GM13977 (cell line): Measurements from ENCODE around the gene MAML3.

Experiments
- DNase-seq: peaks from one replicate; pipeline ENCODE4 v3.0.0; 2012; ENCODE audit warnings: low spot score
- in situ Hi-C: fragments of 300-500 bp; cut with MboI; formaldehyde crosslinking; loops from one replicate; pipeline ENCODE4 v1.12.0; 2022; ENCODE audit warnings: low sequenced_read_pairs, low pct_unique_long_range_greater_than_20kb, mixed read lengths, inconsistent platforms; ENCODE audit not compliant: unreplicated experiment
- TF ChIP-seq, protein P1 (sequence below): IDR thresholded peaks from 2 replicates; pipeline ENCODE4 v1.5.1; 2012; ENCODE audit warnings: mild to moderate bottlenecking, control low read depth; ENCODE audit not compliant: insufficient read depth; ENCODE audit errors: extremely low read depth, missing control alignments

Gene MAML3

DNA sequence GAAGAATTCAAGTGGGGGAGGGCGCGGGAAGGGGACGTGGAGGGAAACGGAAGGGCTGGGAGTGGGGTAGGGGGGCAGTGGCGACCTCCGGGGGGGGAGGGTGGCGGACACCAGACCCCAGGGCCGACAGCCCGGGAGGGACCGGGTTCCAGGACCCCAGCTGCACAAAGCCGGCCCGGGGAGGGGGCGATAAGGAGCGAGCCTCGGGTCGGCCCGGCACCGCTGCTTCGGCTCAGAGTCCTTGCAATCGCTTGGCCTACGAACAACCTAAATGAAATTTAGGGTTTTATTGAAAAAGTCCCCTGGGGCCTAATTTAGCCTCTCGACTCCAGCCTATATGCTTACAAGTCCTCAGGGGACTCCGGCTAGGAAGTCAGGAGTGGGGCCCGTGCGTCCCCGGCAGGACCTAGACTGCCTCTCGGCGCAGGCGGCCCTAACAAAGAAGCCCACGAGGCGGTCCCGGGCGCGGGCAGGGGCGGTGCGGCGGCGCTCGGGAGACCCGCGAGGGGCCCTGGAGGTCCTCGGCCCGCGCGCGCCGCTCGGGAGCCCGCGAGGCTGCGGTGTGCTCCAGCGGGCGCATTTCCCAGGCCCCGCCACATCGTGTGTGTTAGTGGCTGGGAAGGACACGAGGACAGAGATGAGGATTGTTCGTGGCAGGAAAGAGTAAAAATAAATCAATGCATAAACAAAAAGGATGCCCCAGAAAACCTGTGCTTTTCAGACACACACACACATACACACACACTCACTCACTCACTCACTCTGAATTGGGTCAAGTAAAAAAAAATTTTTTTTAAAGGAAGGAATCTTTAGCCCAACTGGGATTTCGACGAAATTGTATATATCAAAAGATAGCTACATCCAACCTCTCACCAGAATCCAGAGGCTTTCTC, 418.4 kb downstream of the MAML3 start:
- in situ Hi-C loops = no loop called here
- peak; percentile 58 for DNase-seq
- TF ChIP-seq, protein P1, sequence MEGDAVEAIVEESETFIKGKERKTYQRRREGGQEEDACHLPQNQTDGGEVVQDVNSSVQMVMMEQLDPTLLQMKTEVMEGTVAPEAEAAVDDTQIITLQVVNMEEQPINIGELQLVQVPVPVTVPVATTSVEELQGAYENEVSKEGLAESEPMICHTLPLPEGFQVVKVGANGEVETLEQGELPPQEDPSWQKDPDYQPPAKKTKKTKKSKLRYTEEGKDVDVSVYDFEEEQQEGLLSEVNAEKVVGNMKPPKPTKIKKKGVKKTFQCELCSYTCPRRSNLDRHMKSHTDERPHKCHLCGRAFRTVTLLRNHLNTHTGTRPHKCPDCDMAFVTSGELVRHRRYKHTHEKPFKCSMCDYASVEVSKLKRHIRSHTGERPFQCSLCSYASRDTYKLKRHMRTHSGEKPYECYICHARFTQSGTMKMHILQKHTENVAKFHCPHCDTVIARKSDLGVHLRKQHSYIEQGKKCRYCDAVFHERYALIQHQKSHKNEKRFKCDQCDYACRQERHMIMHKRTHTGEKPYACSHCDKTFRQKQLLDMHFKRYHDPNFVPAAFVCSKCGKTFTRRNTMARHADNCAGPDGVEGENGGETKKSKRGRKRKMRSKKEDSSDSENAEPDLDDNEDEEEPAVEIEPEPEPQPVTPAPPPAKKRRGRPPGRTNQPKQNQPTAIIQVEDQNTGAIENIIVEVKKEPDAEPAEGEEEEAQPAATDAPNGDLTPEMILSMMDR = no peak

DNA sequence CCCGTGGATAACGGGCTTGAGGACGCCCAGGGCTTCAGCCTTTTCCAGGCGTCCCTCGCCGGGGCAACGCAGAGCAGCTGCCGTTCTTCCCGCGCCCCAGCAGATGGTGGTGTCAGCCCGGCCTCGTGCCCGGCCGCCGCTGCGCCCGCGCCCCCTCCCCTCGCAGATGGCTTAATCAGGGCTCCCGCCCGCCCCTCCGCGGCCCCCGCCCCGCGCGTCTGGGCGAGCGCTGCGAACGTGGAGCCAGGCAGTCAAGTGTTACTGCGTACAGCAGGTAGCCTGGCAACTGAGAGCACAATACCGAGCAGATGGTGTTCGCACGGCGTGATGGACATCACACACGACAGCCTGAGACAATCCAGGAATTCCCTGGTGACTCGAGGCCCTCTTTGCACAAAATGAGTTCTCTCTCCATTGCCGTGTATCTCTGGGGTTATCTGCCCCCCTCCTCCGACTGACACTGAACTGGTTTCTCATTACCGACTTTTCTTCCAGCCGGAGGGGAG, 419.1 kb downstream of the MAML3 start:
- peak; percentile 86 for DNase-seq
- in situ Hi-C loops = no loop called here
- TF ChIP-seq, protein P1 = peak; percentile 70

DNA sequence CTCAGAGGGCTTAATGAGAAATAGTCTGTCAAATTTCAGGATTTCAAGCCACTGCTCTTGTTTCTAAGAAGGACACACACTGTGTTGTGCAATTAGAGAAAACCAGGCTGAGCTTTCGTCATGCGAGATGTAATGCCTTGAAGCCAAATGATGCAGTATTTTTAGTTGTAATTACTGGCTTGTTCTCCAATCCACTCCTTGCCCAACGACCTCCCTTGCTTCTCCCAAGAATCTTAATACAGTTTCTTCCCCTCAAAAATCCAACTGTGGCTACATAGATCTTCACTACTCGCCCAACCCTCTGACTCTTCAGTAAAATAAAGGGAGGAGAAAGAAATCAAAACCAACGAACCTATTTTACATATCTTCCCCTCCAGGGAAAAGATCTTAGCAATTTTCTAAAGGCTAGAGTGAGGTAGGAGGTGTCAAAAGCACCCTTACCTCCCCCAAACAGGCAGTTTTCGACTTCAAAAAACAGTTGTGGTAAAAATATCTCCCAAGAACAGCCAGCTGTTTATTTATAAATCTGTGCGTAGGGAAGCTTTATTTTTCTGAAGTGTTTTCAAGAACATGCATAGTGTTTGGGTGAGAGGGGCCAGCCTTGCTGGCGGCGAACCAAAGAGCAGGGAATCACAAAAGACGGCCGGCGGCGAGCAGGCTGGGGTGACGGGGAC, 419.6 kb downstream of the MAML3 start:
- no peak for DNase-seq
- TF ChIP-seq, protein P1 = no peak
- in situ Hi-C loops = no loop called here

DNA sequence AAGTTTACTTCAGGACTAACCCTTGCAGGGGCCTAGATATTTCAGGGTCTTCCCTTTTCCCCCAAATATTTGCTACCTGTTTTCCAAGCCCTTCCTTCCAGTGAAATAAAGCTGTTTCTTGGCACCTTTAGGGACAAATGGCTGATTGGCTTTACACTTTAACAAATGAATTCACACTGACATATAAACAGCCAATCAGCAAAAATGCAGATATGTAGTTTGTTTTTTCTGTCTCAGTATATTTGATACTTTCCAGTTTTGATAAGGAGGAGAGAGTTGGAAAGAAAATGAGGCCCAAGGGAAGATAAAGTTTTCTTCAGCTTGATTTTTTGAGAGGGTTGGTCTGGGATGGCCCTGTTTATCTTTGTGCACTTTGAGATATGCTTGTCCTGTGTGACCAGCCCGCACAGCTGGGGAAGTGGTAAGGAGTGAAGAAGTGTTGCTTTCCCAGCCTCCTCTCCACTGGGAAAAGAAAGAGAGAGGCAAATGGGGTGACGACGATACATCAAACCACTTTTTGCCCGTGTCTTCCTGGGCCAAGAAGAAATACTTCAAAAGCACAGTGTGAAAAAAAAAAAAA, 420.9 kb downstream of the MAML3 start:
- no peak for DNase-seq
- TF ChIP-seq, protein P1 = no peak
- in situ Hi-C loops = no loop called here

DNA sequence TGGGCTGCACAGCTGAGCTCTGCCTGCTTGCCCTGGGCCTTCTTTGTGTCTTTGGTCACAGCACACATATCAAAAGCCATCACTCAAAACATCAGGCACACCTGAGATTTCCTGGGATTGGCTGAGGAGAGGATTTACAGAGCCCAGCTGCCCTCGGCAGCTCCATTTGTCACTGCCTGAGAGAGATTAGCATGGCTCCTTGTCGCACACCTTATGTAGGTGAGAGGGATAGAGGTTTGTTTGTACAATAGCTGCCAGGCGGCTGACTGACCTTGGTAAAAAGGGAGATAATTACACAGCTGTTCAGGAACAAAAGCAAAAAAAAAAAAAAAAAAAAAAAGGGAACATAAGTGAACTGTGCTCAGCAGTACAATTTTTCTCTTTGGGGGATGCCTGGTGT, 425.1 kb downstream of the MAML3 start:
- in situ Hi-C loops = no loop called here
- DNase-seq = no peak
- TF ChIP-seq, protein P1 = no peak

DNA sequence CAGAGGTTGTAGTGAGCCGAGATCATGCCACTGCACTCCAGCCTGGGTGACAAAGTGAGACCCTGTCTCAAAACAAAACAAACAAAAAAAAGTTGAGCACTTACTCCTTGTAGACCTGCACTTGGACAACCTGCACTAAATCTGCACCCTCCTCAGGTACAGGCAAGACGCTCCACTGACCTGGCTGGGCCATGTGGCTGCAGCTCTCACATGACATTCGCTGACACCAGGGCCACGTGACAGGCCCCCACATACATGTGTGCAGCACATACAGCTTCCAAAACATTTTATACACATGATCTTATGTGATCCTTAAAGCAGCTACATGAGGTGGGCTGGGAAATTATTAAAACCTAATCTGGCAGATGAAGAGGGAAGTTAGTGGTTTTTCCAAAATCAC, 425.8 kb downstream of the MAML3 start:
- DNase-seq = no peak
- in situ Hi-C loops = no loop called here
- TF ChIP-seq, protein P1 = no peak
